H1 (cell line): ENCODE measurements around the gene FLOT1. TPM values are rescaled to one million over a fixed set of nuclear protein-coding genes. Genes with fewer than 3 reads are reported as not detected.

ENCODE experiments used
- CTCF ChIA-PET: fragments of 300-600 bp; sonication (Branson Sonifier 250); formaldehyde crosslinking; loops from one replicate; lab custom pipeline; 2021; ENCODE audit not compliant: partially characterized antibody; lab: Charles Lee
- POLR2A ChIA-PET: fragments of 300-600 bp; sonication (Branson Sonifier 250); formaldehyde crosslinking; loops from one replicate; lab custom pipeline; 2021; ENCODE audit warnings: inconsistent platforms; ENCODE audit not compliant: partially characterized antibody; lab: Charles Lee
- DNase-seq, 2 experiments: peaks; one replicate each; pipeline versions ENCODE4 v3.0.0 to v3.0.0-alpha.2; 2010 to 2022; ENCODE audit warnings: low spot score in 2 of 2, low read depth in 1 of 2, mixed read lengths in 1 of 2
- FAIRE-seq: peaks from 2 replicates; lab custom pipeline; 2011; peaks lifted over from hg19 to GRCh38; lab: Jason Lieb, UNC
- H2AFZ ChIP-seq: 2 replicates; pipeline ENCODE4 v1.8.1; 2012; ENCODE audit warnings: low read length, inconsistent platforms
- H2AK5ac ChIP-seq: 2 replicates; pipeline ENCODE4 v1.6.1; 2013; ENCODE audit warnings: low read depth, low read length
- H2BK120ac ChIP-seq: replicated peaks from 2 replicates; pipeline ENCODE3; 2013; ENCODE audit warnings: low read depth, low read length, inconsistent platforms
- H2BK12ac ChIP-seq: 2 replicates; pipeline ENCODE4 v1.6.1; 2013; ENCODE audit warnings: low read depth, low read length
- H2BK15ac ChIP-seq: 2 replicates; pipeline ENCODE4 v1.6.1; 2013; ENCODE audit warnings: low read length
- H2BK20ac ChIP-seq: 2 replicates; pipeline ENCODE4 v1.6.1; 2013; ENCODE audit warnings: low read length
- H2BK5ac ChIP-seq: 2 replicates; pipeline ENCODE4 v1.6.1; 2013; ENCODE audit warnings: low read depth, low read length
- H3K14ac ChIP-seq: 2 replicates; pipeline ENCODE4 v1.6.1; 2013; ENCODE audit warnings: inconsistent platforms; ENCODE audit not compliant: insufficient read length
- H3K18ac ChIP-seq: 2 replicates; pipeline ENCODE4 v1.6.1; 2013; ENCODE audit warnings: low read length; ENCODE audit errors: extremely low read depth
- H3K23ac ChIP-seq: 2 replicates; pipeline ENCODE4 v1.6.1; 2013; ENCODE audit warnings: inconsistent platforms; ENCODE audit not compliant: insufficient read length
- H3K23me2 ChIP-seq: 2 replicates; pipeline ENCODE4 v1.6.1; 2013; ENCODE audit warnings: low read depth, low read length
- H3K27ac ChIP-seq: 2 replicates; pipeline ENCODE4 v1.6.1; 2011; ENCODE audit warnings: low read depth, low read length, inconsistent platforms
- H3K27me3 ChIP-seq, 4 experiments: replicated peaks in 1 of 4; 1 replicate in 1 of 4; 2 replicates in 3 of 4; pipeline versions ENCODE4 v1.6.1 to v1.8.1; 2011 to 2013; ENCODE audit warnings: low read length in 3 of 4, mild to moderate bottlenecking in 3 of 4, inconsistent platforms in 2 of 4, mixed read lengths in 2 of 4, moderate library complexity in 1 of 4; ENCODE audit not compliant: control insufficient read depth in 3 of 4, insufficient read depth in 3 of 4; ENCODE audit errors: extremely low read depth in 1 of 4
- H3K36me3 ChIP-seq, 4 experiments: 2 replicates each; pipeline versions ENCODE4 v1.6.1 to v1.8.1; 2011 to 2013; ENCODE audit warnings: mild to moderate bottlenecking in 4 of 4, low read length in 3 of 4, moderate library complexity in 2 of 4, control low read depth in 1 of 4, inconsistent platforms in 1 of 4; ENCODE audit not compliant: insufficient read depth in 4 of 4, control insufficient read depth in 2 of 4
- H3K4ac ChIP-seq: replicated peaks from 2 replicates; pipeline ENCODE3; 2013; ENCODE audit warnings: low read length, low read depth, mixed read lengths, inconsistent platforms; ENCODE audit not compliant: insufficient read length
- H3K4me1 ChIP-seq, 4 experiments: replicated peaks in 1 of 4; 1 replicate in 1 of 4; 2 replicates in 3 of 4; pipeline versions ENCODE4 v1.6.1 to v1.8.1; 2011 to 2013; ENCODE audit warnings: low read length in 3 of 4, inconsistent platforms in 2 of 4, mixed read lengths in 1 of 4; ENCODE audit not compliant: insufficient read depth in 4 of 4, control insufficient read depth in 3 of 4
- H3K4me2 ChIP-seq, 2 experiments: 2 replicates each; pipeline versions ENCODE4 v1.6.1 to v1.8.1; 2011 to 2013; ENCODE audit warnings: low read depth in 2 of 2, low read length in 2 of 2, control low read depth in 1 of 2, inconsistent platforms in 1 of 2, mild to moderate bottlenecking in 1 of 2; ENCODE audit not compliant: insufficient read depth in 1 of 2
- H3K4me3 ChIP-seq, 4 experiments: fragments of 200-600, 300-600 bp in 1 of 4; sonication (generic), shearing (Covaris generic), sonication (Bioruptor Twin) in 1 of 4; 2 replicates each; pipeline versions ENCODE4 v1.5.1 to v1.8.1; 2011 to 2016; ENCODE audit warnings: low read length in 4 of 4, low read depth in 3 of 4, control low read depth in 2 of 4, inconsistent platforms in 2 of 4, mild to moderate bottlenecking in 2 of 4, mixed read lengths in 1 of 4, moderate library complexity in 1 of 4; ENCODE audit not compliant: insufficient read depth in 2 of 4; ENCODE audit errors: extremely low read depth in 1 of 4
- H3K56ac ChIP-seq: replicated peaks from 2 replicates; pipeline ENCODE3; 2013; ENCODE audit warnings: low read depth, mild to moderate bottlenecking, mixed read lengths, low read length, inconsistent platforms; ENCODE audit not compliant: insufficient read length
- H3K79me1 ChIP-seq: 2 replicates; pipeline ENCODE4 v1.6.1; 2013; ENCODE audit warnings: low read depth, low read length, control low read depth
- H3K79me2 ChIP-seq, 2 experiments: 2 replicates each; pipeline versions ENCODE4 v1.6.1 to v1.8.1; 2012 to 2013; ENCODE audit warnings: low read length in 2 of 2, mild to moderate bottlenecking in 2 of 2, inconsistent platforms in 1 of 2; ENCODE audit not compliant: insufficient read depth in 2 of 2, control insufficient read depth in 1 of 2
- H3K9ac ChIP-seq, 4 experiments: replicated peaks in 1 of 4; 1 replicate in 1 of 4; 2 replicates in 3 of 4; pipeline versions ENCODE4 v1.6.1 to v1.8.1; 2011 to 2013; ENCODE audit warnings: low read depth in 3 of 4, low read length in 3 of 4, control low read depth in 2 of 4, mild to moderate bottlenecking in 2 of 4, moderate library complexity in 2 of 4, inconsistent platforms in 1 of 4; ENCODE audit errors: extremely low read depth in 1 of 4
- H3K9me3 ChIP-seq, 2 experiments: 2 replicates each; pipeline versions ENCODE4 v1.6.1 to v1.8.1; 2012 to 2013; ENCODE audit warnings: mild to moderate bottlenecking in 2 of 2, moderate library complexity in 2 of 2, control low read depth in 1 of 2, inconsistent platforms in 1 of 2, low read depth in 1 of 2, low read length in 1 of 2, mixed read lengths in 1 of 2; ENCODE audit not compliant: insufficient read depth in 2 of 2
- H4K20me1 ChIP-seq, 2 experiments: replicated peaks in 1 of 2; 2 replicates each; pipeline versions ENCODE3 to v1.8.1; 2011 to 2013; ENCODE audit warnings: inconsistent platforms in 2 of 2, low read length in 2 of 2, mild to moderate bottlenecking in 1 of 2; ENCODE audit not compliant: insufficient read depth in 2 of 2, control insufficient read depth in 1 of 2
- H4K5ac ChIP-seq: 2 replicates; pipeline ENCODE4 v1.6.1; 2013; ENCODE audit warnings: low read length, low read depth, mixed read lengths, inconsistent platforms; ENCODE audit not compliant: insufficient read length
- H4K8ac ChIP-seq: 2 replicates; pipeline ENCODE4 v1.8.0; 2013; ENCODE audit warnings: mild to moderate bottlenecking, moderate library complexity, low read length, inconsistent platforms; ENCODE audit not compliant: insufficient read depth; ENCODE audit errors: extremely low read depth
- H4K91ac ChIP-seq: replicated peaks from 2 replicates; pipeline ENCODE3; 2013; ENCODE audit warnings: low read length, mixed read lengths, inconsistent platforms; ENCODE audit not compliant: insufficient read length
- CEBPB ChIP-seq: IDR thresholded peaks from 2 replicates; pipeline ENCODE4 v1.6.1; 2012; ENCODE audit warnings: low read depth, low read length
- EGR1 ChIP-seq: IDR thresholded peaks from 2 replicates; pipeline ENCODE4 v1.6.1; 2011; ENCODE audit warnings: low read depth, low read length, borderline replicate concordance
- HDAC2 ChIP-seq, 2 experiments: fragments of 300-600 bp in 1 of 2; sonication (generic) in 1 of 2; IDR thresholded peaks; 2 replicates each; pipeline ENCODE4 v1.6.1; 2011 to 2012; ENCODE audit warnings: low read depth in 2 of 2, low read length in 2 of 2, mild to moderate bottlenecking in 2 of 2, moderate library complexity in 2 of 2, borderline replicate concordance in 1 of 2, inconsistent platforms in 1 of 2
- KDM4A ChIP-seq: IDR thresholded peaks from one replicate; pipeline ENCODE4 v1.7.1; 2012; ENCODE audit warnings: low read depth, mild to moderate bottlenecking, moderate library complexity, low read length, inconsistent platforms; ENCODE audit not compliant: severe bottlenecking
- MAFK ChIP-seq: IDR thresholded peaks from 2 replicates; pipeline ENCODE4 v1.6.1; 2012; ENCODE audit warnings: low read depth, mild to moderate bottlenecking, improper control_type of control experiment, low read length
- SAP30 ChIP-seq: fragments of 300-600 bp; sonication (generic); IDR thresholded peaks from 2 replicates; pipeline ENCODE4 v1.7.1; 2012; ENCODE audit warnings: low read length, moderate library complexity, mild to moderate bottlenecking, inconsistent platforms; ENCODE audit not compliant: insufficient read depth, insufficient replicate concordance
- WGBS, 2 experiments: shearing (Covaris generic) in 1 of 2; methylation state at CpG; one replicate each; pipeline versions ENCODE4 v1.1.6 to v1.1.7; 2013 to 2015; ENCODE audit warnings: low lambda C conversion rate in 2 of 2, mixed read lengths in 2 of 2, inconsistent platforms in 1 of 2, low coverage in 1 of 2, missing lambda C conversion rate in 1 of 2; ENCODE audit not compliant: insufficient replicate concordance in 2 of 2, insufficient coverage in 1 of 2, insufficient read length in 1 of 2; ENCODE audit errors: extremely low coverage in 1 of 2, missing lambda C conversion rate in 1 of 2; 5-methylcytosine and 5-hydroxymethylcytosine counted together
- polyA plus RNA-seq, 7 experiments: library from polyadenylated mRNA; depleted of rRNA in 3 of 7; stranded (reverse) in 5 of 7; unstranded in 2 of 7; fragments of >200 nt in 5 of 7; fragments of 200-250 nt in 2 of 7; gene quantifications; 1 replicate in 5 of 7; 2 replicates in 1 of 7; 4 replicates in 1 of 7; pipeline versions ENCODE4 v1.2.1 to v1.2.3, GENCODE V29; 2011 to 2013; ENCODE audit warnings: missing spikeins in 2 of 7, mixed read lengths in 2 of 7
- total RNA-seq: library from RNA; stranded (reverse); fragmentation: NEBNext Ultra II Directional; extraction: Animal tissue kit (Norgen Biotek cat#: 25700); gene quantifications from 2 replicates; pipeline ENCODE4 v1.2.1, GENCODE V29; 2021
- TF ChIP-seq, protein P1 (sequence below): IDR thresholded peaks from 2 replicates; pipeline ENCODE4 v1.6.1; 2012; ENCODE audit warnings: inconsistent platforms

Gene FLOT1
- total and polyA plus RNA-seq, 2 of the 8 experiments (the other 6 are each of a cell fraction or from before 2014, with no cell fraction given) = 87.5 to 88.1 TPM

DNA sequence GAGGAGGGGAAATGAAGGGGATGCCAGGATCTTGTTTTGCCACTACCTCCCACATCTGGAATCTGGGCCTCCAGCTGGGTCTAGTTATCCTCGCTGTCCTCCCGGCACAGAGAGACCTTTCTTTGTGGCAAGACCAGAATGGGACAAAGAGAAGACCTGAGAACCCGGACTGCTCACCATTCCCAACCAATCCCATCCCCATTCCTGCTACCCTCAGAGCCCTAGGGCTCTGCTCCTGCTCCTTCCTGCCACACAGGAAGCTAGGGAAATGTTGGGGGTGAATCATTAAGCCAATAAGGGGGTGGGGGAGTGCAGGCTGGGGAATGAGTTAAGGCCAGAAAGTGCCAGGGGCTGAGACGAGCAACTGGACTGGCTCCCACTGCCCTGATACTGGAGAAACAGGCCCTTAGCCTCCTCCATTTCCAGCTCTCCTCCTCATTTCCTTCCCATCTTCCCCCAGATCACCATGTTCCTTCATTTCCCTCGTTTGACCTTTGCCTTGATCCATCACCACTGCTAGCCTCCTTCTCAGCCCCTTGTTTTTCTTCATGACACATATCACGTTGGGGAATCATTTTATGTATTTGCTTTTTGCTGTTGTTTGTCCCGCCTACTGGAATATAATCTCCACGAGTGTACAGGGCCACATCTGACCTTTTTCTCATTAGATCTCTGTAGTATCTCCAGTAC, 6.5 kb upstream of the FLOT1 start:
- no peaks in the 10 kb centered on the region for H3K36me3 ChIP-seq
- H4K5ac ChIP-seq = no peak overlapping the region
- H3K27me3 ChIP-seq = no peaks in the 10 kb centered on the region; a peak in 1 of 7 replicates
- 0 out of 2 replicates have a peak overlapping the region, but pooled peaks have one; percentile 50 for H2BK12ac ChIP-seq
- H3K23ac ChIP-seq = no peak overlapping the region
- no peak overlapping the region for H3K4ac ChIP-seq
- H3K18ac ChIP-seq = no peak overlapping the region
- H4K91ac ChIP-seq = no peak overlapping the region
- H3K56ac ChIP-seq = no peak overlapping the region
- no peak overlapping the region for H3K4me3 ChIP-seq
- 86% methylated on average over 8 of the region's 8 CpGs; no CpG with 5 or more reads in 1 of the 2 experiments for WGBS, 2 experiments
- H3K79me1 ChIP-seq = no peaks in the 10 kb centered on the region
- no peak overlapping the region for H3K9ac ChIP-seq
- no peak overlapping the region for H2BK120ac ChIP-seq
- H2AK5ac ChIP-seq = 0 out of 2 replicates have a peak overlapping the region, but pooled peaks have one; percentile 41
- 0 out of 2 replicates have a peak overlapping the region, but pooled peaks have one; percentile 3 for H2AFZ ChIP-seq
- no peak overlapping the region for H4K8ac ChIP-seq
- peaks cover 0 to 7% (median 2%) of the 10 kb centered on the region in 4 experiments; a peak in 3 of 7 replicates for H3K4me1 ChIP-seq
- H2BK15ac ChIP-seq = peak overlapping the region; percentile 10; the same call in 1 of the 2 replicates
- FAIRE-seq = no peak
- no peak for DNase-seq
- TF ChIP-seq SAP30 = no peak
- TF ChIP-seq KDM4A = no peak
- no peak for TF ChIP-seq HDAC2 (IDR thresholded peaks at IDR 0.05; ENCODE audit: borderline replicate concordance in 1 of 2, low read depth in 2 of 2, low read length in 2 of 2)
- TF ChIP-seq CEBPB = no peak
- TF ChIP-seq EGR1 = no peak
- TF ChIP-seq, protein P1, sequence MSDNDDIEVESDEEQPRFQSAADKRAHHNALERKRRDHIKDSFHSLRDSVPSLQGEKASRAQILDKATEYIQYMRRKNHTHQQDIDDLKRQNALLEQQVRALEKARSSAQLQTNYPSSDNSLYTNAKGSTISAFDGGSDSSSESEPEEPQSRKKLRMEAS = no peak
- TF ChIP-seq MAFK = no peak
- ChIA-PET POLR2A (interaction anchor here (0.6 to 0.8 kb wide), 4 partner anchors 24 to 92 kb away, joined by 3 to 4 read pairs (median 3); no protein-coding TSS in a partner anchor), CTCF (interaction anchor here (0.6 to 2.3 kb wide), 6 partner anchors 18 to 330 kb away, joined by 3 to 7 read pairs (median 4); partner anchors contain the start of gene DHX16)
- no peak overlapping the region for H3K27ac ChIP-seq
- H2BK20ac ChIP-seq = no peak overlapping the region
- H3K14ac ChIP-seq = no peak overlapping the region
- H2BK5ac ChIP-seq = 0 out of 2 replicates have a peak overlapping the region, but pooled peaks have one; percentile 35
- H3K23me2 ChIP-seq = peaks cover 4% of the 10 kb centered on the region; the same call in 1 of the 2 replicates
- H3K9me3 ChIP-seq = no peaks in the 10 kb centered on the region
- H3K4me2 ChIP-seq = no peak overlapping the region
- H3K79me2 ChIP-seq = no peaks in the 10 kb centered on the region
- H4K20me1 ChIP-seq = no peaks in the 10 kb centered on the region
